T-helper 2 cell treated with Interferon-gamma antibody and Interleukin-4, amounts not matched to agents 100 ng/mL and 5 ng/mL, for 36 hours (primary cell): ENCODE results near the gene COLEC11. TPM values are rescaled to one million over a fixed set of nuclear protein-coding genes. Genes with fewer than 3 reads are reported as not detected.

Experiments
- intact Hi-C: fragments of 100-400 bp; cut with micrococcal nuclease; formaldehyde crosslinking; loops from one replicate; pipeline ENCODE4 v1.15.1; 2023
- total RNA-seq: library from RNA; stranded (reverse); gene quantifications from 2 replicates; pipeline ENCODE4 v1.2.3, GENCODE V29; 2022

The COLEC11 gene
- total RNA-seq, 1 donor from 2014 or later: 0.27 TPM

DNA sequence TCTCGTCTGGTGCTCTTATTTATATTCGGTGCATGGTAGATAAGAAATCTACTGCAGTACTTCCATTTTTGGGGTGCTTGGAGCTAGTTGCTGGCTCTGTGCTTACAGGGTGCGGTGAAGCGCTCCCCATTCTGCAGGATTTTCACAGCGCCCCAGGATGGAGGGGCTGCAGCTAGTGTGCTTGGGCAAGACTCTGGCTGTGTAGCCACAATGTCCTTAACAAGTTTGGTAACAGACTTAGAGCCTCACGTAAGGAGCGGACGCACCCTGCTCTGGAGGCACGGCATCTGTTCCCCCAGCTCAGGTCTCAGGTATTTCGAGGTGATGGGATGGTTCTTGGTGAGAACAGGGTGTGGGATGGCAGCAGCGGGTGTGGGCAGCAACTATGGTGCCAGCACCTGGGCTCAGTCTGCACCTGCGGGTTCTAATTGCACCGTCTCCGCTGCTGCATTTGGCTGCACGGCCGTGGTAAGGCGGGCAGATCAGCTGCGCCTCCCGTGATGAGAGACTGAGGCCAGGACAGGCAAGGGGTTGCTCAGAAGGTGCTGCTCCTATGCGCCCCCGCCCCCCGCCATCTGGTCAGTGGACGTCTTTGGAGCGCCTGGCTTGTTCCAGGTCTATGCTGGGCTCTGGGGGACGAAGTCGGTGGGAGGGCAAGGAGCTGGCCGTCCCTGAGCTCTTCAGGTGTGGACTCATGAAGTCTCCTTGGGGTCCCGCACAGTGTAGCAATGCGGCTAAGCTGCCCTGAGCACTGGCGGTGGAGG, 43.0 kb downstream of the COLEC11 start:
- intact Hi-C loops: no loop called here

- intact Hi-C loops: no loop called here
These were observed 43.5 kb downstream of the COLEC11 start for GRCh38 chr2:3638456-3638810.

GRCh38 chr2:3639015-3639630, 44.2 kb downstream of the COLEC11 start:
- intact Hi-C loops: no loop called here

- intact Hi-C loops: no loop called here
These were observed 44.7 kb downstream of the COLEC11 start for GRCh38 chr2:3639653-3640052.

GRCh38 chr2:3641181-3641580, 46.3 kb downstream of the COLEC11 start:
- intact Hi-C loops: no loop called here

GRCh38 chr2:3641841-3642421, 47.0 kb downstream of the COLEC11 start:
- intact Hi-C loops: no loop called here

DNA sequence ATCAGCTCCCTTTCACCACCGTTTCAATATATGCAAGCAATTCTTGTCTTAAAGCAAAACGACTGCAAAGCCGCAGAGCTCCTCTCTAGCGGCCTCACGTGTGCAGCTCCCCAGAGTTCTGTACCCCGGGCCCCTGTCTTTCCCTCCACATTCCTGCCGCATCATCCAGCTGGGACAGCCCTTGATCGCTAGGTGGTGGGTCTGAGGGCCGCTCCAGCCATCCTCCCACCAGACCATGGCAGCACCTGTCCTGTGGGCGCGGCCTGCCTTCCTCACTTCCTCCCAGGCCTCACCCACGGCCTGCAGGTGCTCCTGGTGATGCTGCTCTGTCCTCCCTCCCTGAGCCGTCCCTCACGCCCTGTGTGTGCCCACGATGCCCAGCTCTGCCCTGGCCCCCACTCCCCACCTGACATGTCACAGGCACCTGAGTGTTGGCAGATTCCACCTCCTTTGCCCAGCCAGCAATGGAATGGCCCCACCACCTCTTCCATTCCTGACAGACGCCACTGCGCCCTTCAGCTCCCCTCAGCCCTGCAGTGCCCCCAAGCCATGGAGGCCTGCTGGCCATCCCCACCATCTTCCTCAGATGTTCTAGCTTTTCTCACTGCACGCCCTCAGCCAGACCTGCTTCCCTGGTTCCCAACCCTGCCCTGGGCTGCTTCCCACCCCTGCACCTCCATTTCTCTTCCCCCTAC, 47.8 kb downstream of the COLEC11 start:
- intact Hi-C loops: no loop called here

DNA sequence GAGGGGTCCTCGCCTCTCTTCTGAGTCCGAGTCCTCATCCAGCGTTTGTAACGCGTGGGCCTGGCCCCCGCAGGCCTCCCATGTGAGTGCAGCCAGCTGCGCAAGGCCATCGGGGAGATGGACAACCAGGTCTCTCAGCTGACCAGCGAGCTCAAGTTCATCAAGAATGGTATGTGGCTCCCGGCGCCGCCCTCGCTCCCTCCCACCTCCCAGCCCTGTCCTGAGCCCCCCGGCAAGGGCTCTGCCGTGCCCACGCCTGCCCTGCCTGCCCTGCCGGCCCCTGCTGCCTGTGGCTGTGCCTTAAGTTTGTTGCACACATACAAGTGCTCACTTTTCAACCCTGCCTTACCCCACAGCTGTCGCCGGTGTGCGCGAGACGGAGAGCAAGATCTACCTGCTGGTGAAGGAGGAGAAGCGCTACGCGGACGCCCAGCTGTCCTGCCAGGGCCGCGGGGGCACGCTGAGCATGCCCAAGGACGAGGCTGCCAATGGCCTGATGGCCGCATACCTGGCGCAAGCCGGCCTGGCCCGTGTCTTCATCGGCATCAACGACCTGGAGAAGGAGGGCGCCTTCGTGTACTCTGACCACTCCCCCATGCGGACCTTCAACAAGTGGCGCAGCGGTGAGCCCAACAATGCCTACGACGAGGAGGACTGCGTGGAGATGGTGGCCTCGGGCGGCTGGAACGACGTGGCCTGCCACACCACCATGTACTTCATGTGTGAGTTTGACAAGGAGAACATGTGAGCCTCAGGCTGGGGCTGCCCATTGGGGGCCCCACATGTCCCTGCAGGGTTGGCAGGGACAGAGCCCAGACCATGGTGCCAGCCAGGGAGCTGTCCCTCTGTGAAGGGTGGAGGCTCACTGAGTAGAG, 48.7 kb downstream of the COLEC11 start:
- intact Hi-C loops: no loop called here

DNA sequence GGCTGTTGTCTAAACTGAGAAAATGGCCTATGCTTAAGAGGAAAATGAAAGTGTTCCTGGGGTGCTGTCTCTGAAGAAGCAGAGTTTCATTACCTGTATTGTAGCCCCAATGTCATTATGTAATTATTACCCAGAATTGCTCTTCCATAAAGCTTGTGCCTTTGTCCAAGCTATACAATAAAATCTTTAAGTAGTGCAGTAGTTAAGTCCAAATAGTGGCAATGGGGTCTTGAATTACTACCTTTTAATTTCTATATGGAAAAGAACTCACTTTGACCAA, 49.3 kb downstream of the COLEC11 start:
- intact Hi-C loops: no loop called here

DNA sequence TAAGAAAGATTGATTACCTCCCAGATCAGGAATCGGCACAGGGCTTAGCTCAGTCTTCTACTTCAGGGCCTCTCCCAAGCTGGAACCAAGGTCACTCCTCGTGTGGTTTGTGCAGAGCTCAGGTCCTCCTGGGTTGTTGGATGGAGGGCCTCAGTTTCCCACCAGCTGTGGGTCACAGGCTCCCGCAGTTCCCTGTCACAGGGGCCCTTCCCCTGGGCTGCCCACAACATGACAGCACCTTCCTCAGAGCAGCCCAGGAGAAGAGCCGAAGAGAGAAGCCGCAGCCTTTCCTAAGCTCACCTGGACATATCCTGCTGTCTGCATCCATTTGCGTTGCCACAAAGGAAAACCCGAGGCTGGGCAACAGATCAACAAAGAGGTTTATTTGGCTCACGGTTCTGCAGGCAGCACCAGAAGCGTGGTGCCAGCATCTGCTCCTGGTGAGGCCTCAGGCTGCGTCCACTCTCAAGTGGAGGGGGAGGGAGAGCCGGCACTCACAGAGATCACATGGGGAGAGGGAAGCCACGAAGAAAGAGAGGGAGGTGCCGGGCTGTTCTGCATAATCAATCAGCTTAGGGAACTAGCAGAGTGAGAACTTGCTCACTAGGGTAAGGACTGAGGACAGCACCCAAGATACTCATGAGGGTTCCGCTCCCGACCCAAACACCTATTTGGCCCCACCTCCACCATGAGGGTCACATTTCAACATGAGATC, 50.1 kb downstream of the COLEC11 start:
- intact Hi-C loops: no loop called here

- intact Hi-C loops: no loop called here
These were observed 51.0 kb downstream of the COLEC11 start for GRCh38 chr2:3645745-3646389.

DNA sequence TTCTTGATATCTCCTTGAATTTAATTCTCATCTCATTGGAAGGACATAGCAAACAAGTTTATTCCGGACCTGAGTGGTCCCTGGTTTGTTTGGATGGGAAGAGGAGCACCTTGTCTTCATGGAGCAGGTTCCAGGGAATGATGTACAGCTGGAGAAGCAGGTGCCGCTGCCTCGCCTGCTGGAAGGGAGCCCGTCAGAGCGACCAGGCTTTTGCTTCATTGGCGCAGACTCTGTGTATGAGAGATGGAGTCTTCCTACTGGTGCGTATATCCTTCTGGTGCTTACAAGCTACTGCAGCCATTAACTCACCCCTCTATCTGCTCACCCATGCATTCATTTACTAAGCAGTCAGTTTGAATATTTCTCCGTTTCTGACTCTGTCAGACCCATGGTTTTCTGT, 51.5 kb downstream of the COLEC11 start:
- intact Hi-C loops: no loop called here

DNA sequence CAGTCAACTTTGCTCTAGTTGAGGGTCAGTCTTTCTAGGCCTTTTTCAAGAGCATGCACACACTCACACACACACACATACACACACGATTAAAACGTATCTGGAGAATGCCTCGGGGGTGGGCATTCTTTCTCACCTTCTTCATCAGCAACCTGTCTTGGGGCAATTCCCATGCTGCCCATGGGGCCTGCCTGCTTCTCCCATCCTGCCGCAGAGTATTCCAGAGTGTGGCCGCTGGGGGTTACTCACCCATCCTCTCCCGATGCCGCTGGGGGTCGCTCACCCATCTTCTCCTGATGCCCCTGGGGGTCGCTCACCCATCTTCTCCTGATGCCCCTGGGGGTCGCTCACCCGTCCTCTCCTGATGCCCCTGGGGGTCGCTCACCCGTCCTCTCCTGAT, 52.3 kb downstream of the COLEC11 start:
- intact Hi-C loops: no loop called here

GRCh38 chr2:3647831-3648651, 53.1 kb downstream of the COLEC11 start:
- intact Hi-C loops: no loop called here

DNA sequence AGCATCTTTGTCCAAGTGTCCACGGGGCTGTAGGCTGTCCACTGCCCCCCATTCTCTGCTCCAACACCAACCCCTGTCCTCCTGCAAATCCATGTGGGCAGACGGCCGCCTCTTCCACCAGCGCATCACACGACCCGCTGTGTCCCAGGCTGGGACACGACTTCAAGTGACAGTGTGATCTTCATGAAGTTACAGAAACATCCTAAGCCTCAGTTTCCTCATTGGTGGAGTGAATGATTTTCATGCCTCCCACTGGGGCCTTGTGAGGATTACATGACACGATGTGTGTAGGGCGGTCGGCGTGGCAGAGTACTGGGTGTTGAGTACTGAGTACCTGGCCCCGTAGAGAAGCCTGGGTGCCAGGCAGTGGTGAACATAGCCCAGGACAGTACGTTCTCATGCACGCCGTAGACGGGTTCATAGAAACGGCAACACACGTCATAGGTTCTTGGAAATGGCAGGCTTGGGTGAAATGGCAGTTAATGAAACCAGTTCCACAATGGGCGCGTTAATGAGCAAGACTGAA, 53.8 kb downstream of the COLEC11 start:
- intact Hi-C loops: no loop called here

DNA sequence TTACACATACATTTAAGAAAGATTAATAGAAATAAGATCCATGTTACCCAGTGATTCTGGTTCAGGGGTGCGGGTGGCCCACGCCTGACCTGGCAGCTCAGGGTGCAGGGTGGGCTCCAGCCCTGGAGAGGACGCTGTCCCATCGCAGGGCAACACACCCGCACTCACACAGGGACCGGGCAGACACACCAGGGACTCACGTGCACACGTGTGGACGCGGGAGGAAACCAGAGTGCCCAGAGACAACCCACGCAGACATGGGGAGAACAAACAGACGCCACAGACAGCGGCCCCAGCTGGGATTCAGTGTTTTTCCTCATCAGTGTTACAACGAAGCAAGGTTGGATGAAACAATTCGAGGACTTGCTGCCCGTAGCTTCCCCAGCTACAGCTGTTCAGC, 54.7 kb downstream of the COLEC11 start:
- intact Hi-C loops: no loop called here

DNA sequence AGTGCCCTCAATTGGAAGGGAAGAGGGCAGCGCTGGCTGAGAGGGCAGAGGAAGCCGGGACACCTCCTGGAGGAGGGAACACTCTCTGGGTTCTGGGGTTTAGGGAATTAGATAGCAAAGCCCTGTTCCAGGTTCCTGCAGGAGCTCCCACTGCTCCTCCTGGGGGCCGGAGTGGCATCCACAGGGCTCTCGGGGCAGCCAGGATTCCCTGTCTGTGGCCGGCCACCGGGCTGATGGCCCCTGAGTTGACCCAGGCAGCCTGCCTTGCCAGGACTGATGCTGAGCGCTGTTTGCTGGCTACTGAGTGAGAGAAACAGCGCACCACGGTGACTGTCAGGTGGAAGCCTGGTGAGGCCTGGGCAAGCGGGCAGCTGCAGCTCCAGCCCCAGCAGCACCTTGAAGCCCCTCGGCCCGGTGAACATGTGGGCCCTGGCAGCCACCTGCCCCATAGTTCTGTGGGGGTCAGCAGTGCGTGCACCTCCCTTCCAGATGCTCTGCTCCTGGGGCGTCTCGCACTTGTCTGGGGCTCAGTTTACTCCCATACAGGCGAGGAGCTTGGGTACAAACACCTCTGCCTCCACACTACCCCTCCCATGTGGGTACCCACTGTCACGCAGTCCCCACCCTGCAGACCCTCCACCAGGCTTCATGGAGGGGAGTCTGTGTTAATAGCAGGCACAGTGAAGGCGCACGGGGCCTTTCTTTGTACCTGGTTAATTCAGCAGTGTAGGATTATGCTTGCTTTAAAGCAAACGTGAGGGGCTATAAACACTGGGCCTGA, 55.4 kb downstream of the COLEC11 start:
- intact Hi-C loops: loop anchor here (5.0 kb wide), 1 partner anchor 43 kb away; no protein-coding TSS in a partner anchor
